Erythroblast (primary cell): ENCODE data around the gene SEC14L3.

Source experiments
- GATA1 ChIP-seq: IDR thresholded peaks from 2 replicates; pipeline ENCODE4 v1.6.1; 2011; ENCODE audit warnings: low read depth, mild to moderate bottlenecking, control low read depth, low read length, moderate library complexity
- POLR2A ChIP-seq: IDR thresholded peaks from 2 replicates; pipeline ENCODE4 v1.6.1; 2011; ENCODE audit warnings: mild to moderate bottlenecking, low read length

GRCh38 chr22:30479981-30480380 is 8.2 kb upstream of the SEC14L3 start:
- TF ChIP-seq POLR2A (no peak), GATA1 (no peak)
